ENCODE data around the gene FZD7. TPM values are rescaled to one million over a fixed set of nuclear protein-coding genes. Genes with fewer than 3 reads are reported as not detected.

The FZD7 gene
- total RNA-seq, 2 experiments from 2014 or later: 0.17 to 0.25 TPM

GRCh38 chr2:202022755-202023154 is 10.9 kb upstream of the FZD7 start:
- H3K36me3 ChIP-seq (ENCODE audit: insufficient read depth, low read length): no peaks in the 10 kb centered on the region
- intact Hi-C loops (cut with DNase I, micrococcal nuclease): no loop called here
- no peak overlapping the region for H3K27ac Mint-ChIP-seq

GRCh38 chr2:202023198-202023903 is 10.3 kb upstream of the FZD7 start:
- ATAC-seq (ENCODE audit: poor library complexity) (no peak), DNase-seq (no peak)
- ChIA-PET POLR2A (no interaction called here), CTCF (no interaction called here)
- no peaks in the 10 kb centered on the region for H3K4me1 ChIP-seq (ENCODE audit: insufficient read depth, low read length)
- no peak overlapping the region for H3K27ac ChIP-seq (ENCODE audit: low read depth in 1 of 2, low read length in 2 of 2)
- Mint-ChIP-seq H3K27ac (no peak overlapping the region), H3K4me1 (ENCODE audit: low read depth) (no peaks in the 10 kb centered on the region), H3K27me3 (peaks cover 9% of the 10 kb centered on the region), H3K9me3 (no peaks in the 10 kb centered on the region), H3K36me3 (ENCODE audit: low read depth) (no peaks in the 10 kb centered on the region), H3K4me3 (no peak overlapping the region)
- no peak overlapping the region for H3K4me3 ChIP-seq (ENCODE audit: low read length)
- intact Hi-C loops (cut with DNase I, micrococcal nuclease): no loop called here
- no peaks in the 10 kb centered on the region for H3K36me3 ChIP-seq (ENCODE audit: insufficient read depth, low read length)
- no peaks in the 10 kb centered on the region for H3K9me3 ChIP-seq (ENCODE audit: control insufficient read depth in 1 of 2, insufficient read depth in 1 of 2, low read length in 2 of 2)
- no peaks in the 10 kb centered on the region for H3K27me3 ChIP-seq (ENCODE audit: control insufficient read depth in 1 of 2, insufficient read depth in 2 of 2, low read length in 2 of 2)
- TF ChIP-seq, protein P1, sequence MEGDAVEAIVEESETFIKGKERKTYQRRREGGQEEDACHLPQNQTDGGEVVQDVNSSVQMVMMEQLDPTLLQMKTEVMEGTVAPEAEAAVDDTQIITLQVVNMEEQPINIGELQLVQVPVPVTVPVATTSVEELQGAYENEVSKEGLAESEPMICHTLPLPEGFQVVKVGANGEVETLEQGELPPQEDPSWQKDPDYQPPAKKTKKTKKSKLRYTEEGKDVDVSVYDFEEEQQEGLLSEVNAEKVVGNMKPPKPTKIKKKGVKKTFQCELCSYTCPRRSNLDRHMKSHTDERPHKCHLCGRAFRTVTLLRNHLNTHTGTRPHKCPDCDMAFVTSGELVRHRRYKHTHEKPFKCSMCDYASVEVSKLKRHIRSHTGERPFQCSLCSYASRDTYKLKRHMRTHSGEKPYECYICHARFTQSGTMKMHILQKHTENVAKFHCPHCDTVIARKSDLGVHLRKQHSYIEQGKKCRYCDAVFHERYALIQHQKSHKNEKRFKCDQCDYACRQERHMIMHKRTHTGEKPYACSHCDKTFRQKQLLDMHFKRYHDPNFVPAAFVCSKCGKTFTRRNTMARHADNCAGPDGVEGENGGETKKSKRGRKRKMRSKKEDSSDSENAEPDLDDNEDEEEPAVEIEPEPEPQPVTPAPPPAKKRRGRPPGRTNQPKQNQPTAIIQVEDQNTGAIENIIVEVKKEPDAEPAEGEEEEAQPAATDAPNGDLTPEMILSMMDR (IDR thresholded peaks at IDR 0.05): no peak

More at GRCh38 chr2:202022755-202023154, 10.9 kb upstream of the FZD7 start:
- Mint-ChIP-seq H3K27me3 (peaks cover 9% of the 10 kb centered on the region), H3K36me3 (ENCODE audit: low read depth) (no peaks in the 10 kb centered on the region), H3K9me3 (no peaks in the 10 kb centered on the region), H3K4me1 (ENCODE audit: low read depth) (no peaks in the 10 kb centered on the region), H3K4me3 (no peak overlapping the region)
- Histone ChIP-seq H3K4me3 (ENCODE audit: low read length) (no peak overlapping the region), H3K27ac (ENCODE audit: low read depth in 1 of 2, low read length in 2 of 2) (no peak overlapping the region), H3K27me3 (ENCODE audit: control insufficient read depth in 1 of 2, insufficient read depth in 2 of 2, low read length in 2 of 2) (no peaks in the 10 kb centered on the region), H3K9me3 (ENCODE audit: control insufficient read depth in 1 of 2, insufficient read depth in 1 of 2, low read length in 2 of 2) (no peaks in the 10 kb centered on the region), H3K4me1 (ENCODE audit: insufficient read depth, low read length) (no peaks in the 10 kb centered on the region)
- ATAC-seq (ENCODE audit: poor library complexity): no peak
- ChIA-PET POLR2A (no interaction called here), CTCF (no interaction called here)
- TF ChIP-seq, protein P1 (IDR thresholded peaks at IDR 0.05): no peak
- no peak for DNase-seq

- Mint-ChIP-seq H3K36me3 (ENCODE audit: low read depth) (no peaks in the 10 kb centered on the region), H3K4me1 (ENCODE audit: low read depth) (no peaks in the 10 kb centered on the region), H3K9me3 (no peaks in the 10 kb centered on the region), H3K4me3 (no peak overlapping the region), H3K27me3 (peaks cover 9% of the 10 kb centered on the region), H3K27ac (no peak overlapping the region)
- no peaks in the 10 kb centered on the region for H3K9me3 ChIP-seq (ENCODE audit: control insufficient read depth in 1 of 2, insufficient read depth in 1 of 2, low read length in 2 of 2)
- ChIA-PET POLR2A (no interaction called here), CTCF (no interaction called here)
- intact Hi-C loops (cut with DNase I, micrococcal nuclease): no loop called here
- H3K27ac ChIP-seq (ENCODE audit: low read depth in 1 of 2, low read length in 2 of 2): no peak overlapping the region
- H3K4me3 ChIP-seq (ENCODE audit: low read length): no peak overlapping the region
- no peak for ATAC-seq (ENCODE audit: poor library complexity)
- no peaks in the 10 kb centered on the region for H3K27me3 ChIP-seq (ENCODE audit: control insufficient read depth in 1 of 2, insufficient read depth in 2 of 2, low read length in 2 of 2)
- no peaks in the 10 kb centered on the region for H3K36me3 ChIP-seq (ENCODE audit: insufficient read depth, low read length)
- TF ChIP-seq, protein P1 (IDR thresholded peaks at IDR 0.05): no peak
- no peak for DNase-seq
- H3K4me1 ChIP-seq (ENCODE audit: insufficient read depth, low read length): no peaks in the 10 kb centered on the region
Measured at GRCh38 chr2:202023904-202024266, 9.8 kb upstream of the FZD7 start.
